Left lung (tissue), 10 donors: ENCODE results near the gene ICE2. TPM values are rescaled to one million over a fixed set of nuclear protein-coding genes. Genes with fewer than 3 reads are reported as not detected.

Source experiments
- ATAC-seq: fragments of 200-7000 bp; cut with Tn5 transposase; one replicate; pipeline ENCODE4 v1.9.1; 2020; ENCODE audit warnings: moderate library complexity
- DNase-seq, 4 donors: peaks; one replicate each; pipeline ENCODE4 v3.0.0-alpha.2; 2013 to 2020
- H3K27ac ChIP-seq, 2 donors: fragments of 200-600 bp; sonication (generic) in 1 of 2; one replicate each; pipeline versions ENCODE4 v1.5.0 to v1.8.0; 2020 to 2021
- H3K27me3 ChIP-seq, 2 donors: fragments of 200-600 bp; sonication (generic) in 1 of 2; one replicate each; pipeline versions ENCODE4 v1.5.0 to v1.8.0; 2020 to 2021
- H3K36me3 ChIP-seq, 2 donors: fragments of 200-600 bp; sonication (generic) in 1 of 2; one replicate each; pipeline versions ENCODE4 v1.5.0 to v1.8.0; 2020 to 2021
- H3K4me1 ChIP-seq, 2 donors: fragments of 200-600 bp; one replicate each; pipeline ENCODE4 v1.8.0; 2021
- H3K4me3 ChIP-seq, 2 donors: fragments of 200-600 bp; sonication (generic) in 1 of 2; one replicate each; pipeline versions ENCODE4 v1.5.0 to v1.8.0; 2020 to 2021; ENCODE audit warnings: mild to moderate bottlenecking in 1 of 2
- H3K9me3 ChIP-seq, 2 donors: fragments of 200-600 bp; sonication (generic) in 1 of 2; one replicate each; pipeline versions ENCODE4 v1.5.0 to v1.8.0; 2020 to 2021
- intact Hi-C, 2 donors: fragments of 100-400 bp; cut with DNase I; formaldehyde crosslinking; loops; one replicate each; pipeline versions ENCODE4 v1.11.2 to v1.14.2; 2022
- polyA plus RNA-seq, 6 donors: library from polyadenylated mRNA; unstranded; fragments of 120-200 nt; gene quantifications; one replicate each; pipeline ENCODE4 v1.2.1, GENCODE V29; 2013; ENCODE audit not compliant: insufficient read length in 6 of 6
- total RNA-seq, 2 donors: library from RNA; stranded (reverse); fragmentation: NEBNext Ultra II Directional; extraction: Animal tissue kit (Norgen Biotek cat#: 25700); gene quantifications; one replicate each; pipeline ENCODE4 v1.2.1, GENCODE V29; 2021
- TF ChIP-seq, protein P1 (sequence below), 2 donors: fragments of 200-600 bp; sonication (generic) in 1 of 2; IDR thresholded peaks; one replicate each; pipeline versions ENCODE4 v1.5.0 to v1.8.0; 2021; ENCODE audit warnings: antibody characterized with exemption in 2 of 2
- donor health status: DM: no; HTN: yes; CAD: no.
- donor health status: DM: no; HTN: no; CAD: no.

Gene ICE2
- total and polyA plus RNA-seq, 8 donors, result 35.9 to 94.4 (median 80.8) TPM

DNA sequence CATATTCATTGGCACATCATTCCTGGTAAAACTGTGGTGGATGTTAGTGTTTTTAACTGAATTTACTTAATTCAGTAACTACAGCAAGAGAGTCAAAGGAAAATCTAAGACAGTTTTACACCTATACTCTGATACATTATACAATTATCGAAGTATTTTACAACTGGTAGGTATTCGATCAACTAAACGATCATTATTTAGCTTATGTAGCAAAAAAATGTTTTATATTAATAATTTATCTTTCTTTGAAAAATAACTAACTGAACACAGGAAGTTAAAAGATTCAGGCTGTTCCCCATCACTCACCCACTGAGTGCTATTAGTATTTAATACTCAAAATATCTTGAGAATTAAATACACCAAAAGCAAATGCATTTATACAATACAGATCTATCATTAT lies 21.0 kb downstream of the ICE2 start:
- no peak for ATAC-seq
- intact Hi-C loops, result no loop called here
- H3K36me3 ChIP-seq, result peaks cover 0 to 40% of the 10 kb centered on the region in 2 donors
- H3K4me3 ChIP-seq, result no peak overlapping the region
- no peak for DNase-seq
- no peaks in the 10 kb centered on the region for H3K9me3 ChIP-seq
- H3K27me3 ChIP-seq, result no peaks in the 10 kb centered on the region
- no peak overlapping the region for H3K27ac ChIP-seq
- TF ChIP-seq, protein P1, sequence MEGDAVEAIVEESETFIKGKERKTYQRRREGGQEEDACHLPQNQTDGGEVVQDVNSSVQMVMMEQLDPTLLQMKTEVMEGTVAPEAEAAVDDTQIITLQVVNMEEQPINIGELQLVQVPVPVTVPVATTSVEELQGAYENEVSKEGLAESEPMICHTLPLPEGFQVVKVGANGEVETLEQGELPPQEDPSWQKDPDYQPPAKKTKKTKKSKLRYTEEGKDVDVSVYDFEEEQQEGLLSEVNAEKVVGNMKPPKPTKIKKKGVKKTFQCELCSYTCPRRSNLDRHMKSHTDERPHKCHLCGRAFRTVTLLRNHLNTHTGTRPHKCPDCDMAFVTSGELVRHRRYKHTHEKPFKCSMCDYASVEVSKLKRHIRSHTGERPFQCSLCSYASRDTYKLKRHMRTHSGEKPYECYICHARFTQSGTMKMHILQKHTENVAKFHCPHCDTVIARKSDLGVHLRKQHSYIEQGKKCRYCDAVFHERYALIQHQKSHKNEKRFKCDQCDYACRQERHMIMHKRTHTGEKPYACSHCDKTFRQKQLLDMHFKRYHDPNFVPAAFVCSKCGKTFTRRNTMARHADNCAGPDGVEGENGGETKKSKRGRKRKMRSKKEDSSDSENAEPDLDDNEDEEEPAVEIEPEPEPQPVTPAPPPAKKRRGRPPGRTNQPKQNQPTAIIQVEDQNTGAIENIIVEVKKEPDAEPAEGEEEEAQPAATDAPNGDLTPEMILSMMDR (IDR thresholded peaks at IDR 0.05), result no peak
- H3K4me1 ChIP-seq, result peaks cover 0 to 10% of the 10 kb centered on the region in 2 donors

DNA sequence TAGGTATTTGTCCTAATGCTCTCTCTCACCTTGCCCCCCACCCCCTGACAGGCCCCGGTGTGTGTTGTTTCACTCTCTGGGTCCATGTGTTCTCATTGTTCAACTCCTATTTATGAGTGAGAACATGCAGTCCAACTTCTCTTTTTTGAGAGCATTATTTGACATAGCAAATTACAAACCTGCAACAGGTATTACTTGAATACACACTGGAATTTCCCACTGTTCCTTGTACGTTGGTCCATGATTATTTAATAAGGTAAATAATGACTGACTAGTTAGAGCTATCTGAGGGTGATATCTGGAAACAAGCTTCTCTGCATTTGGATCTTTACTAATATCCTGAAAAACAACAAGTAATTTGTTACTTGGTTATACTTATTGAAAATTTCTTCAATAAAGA lies 24.1 kb downstream of the ICE2 start:
- Histone ChIP-seq H3K9me3 (no peaks in the 10 kb centered on the region), H3K36me3 (peaks cover 0 to 45% of the 10 kb centered on the region in 2 donors), H3K27ac (no peak overlapping the region), H3K4me3 (no peak overlapping the region), H3K27me3 (no peaks in the 10 kb centered on the region), H3K4me1 (peaks cover 0 to 10% of the 10 kb centered on the region in 2 donors)
- intact Hi-C loops, result no loop called here
- ATAC-seq (no peak), DNase-seq (no peak)
- TF ChIP-seq, protein P1 (IDR thresholded peaks at IDR 0.05), result no peak

DNA sequence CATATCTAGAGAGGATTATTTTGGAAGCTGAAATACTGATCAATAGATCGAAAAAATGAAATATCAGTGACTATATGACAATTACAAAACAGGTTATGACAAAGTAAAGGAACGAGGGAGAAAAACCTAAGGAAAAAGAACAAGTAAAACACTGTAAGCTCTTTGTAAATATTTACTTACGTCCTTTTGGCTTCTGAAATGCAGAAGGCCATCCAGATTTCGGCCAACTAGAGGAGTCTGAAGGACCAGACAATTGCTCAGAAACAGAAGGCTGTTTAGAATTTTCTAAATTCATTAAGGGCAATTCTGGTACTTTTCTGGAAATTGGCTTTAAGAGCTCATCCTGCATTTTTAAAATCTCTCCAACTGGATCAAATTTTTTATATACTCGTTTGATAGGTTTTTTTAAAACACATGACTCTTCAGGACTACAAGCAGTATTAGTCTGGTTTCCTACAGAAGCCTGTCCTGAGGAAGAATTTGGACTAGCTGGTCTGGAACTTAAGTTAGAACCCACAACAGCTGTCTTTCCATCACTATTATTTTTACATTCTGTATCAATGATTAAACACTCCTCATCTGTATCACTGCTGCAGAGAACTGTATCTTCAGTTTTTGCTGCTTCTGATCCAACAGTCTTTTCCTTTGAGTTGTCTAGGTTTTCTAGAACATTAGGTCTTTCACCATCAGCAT lies 30.1 kb downstream of the ICE2 start:
- H3K4me3 ChIP-seq, result no peak overlapping the region
- intact Hi-C loops, result loop anchor here in 1 of 2 donors (10.0 kb wide), 1 partner anchor 94 kb away; no protein-coding TSS in a partner anchor
- no peak for DNase-seq
- ATAC-seq, result peak; percentile 56
- peaks cover 0 to 48% of the 10 kb centered on the region in 2 donors for H3K36me3 ChIP-seq
- no peaks in the 10 kb centered on the region for H3K27me3 ChIP-seq
- no peaks in the 10 kb centered on the region for H3K9me3 ChIP-seq
- TF ChIP-seq, protein P1 (IDR thresholded peaks at IDR 0.05), result no peak
- peaks cover 0 to 3% of the 10 kb centered on the region in 2 donors for H3K4me1 ChIP-seq
- H3K27ac ChIP-seq, result no peak overlapping the region

DNA sequence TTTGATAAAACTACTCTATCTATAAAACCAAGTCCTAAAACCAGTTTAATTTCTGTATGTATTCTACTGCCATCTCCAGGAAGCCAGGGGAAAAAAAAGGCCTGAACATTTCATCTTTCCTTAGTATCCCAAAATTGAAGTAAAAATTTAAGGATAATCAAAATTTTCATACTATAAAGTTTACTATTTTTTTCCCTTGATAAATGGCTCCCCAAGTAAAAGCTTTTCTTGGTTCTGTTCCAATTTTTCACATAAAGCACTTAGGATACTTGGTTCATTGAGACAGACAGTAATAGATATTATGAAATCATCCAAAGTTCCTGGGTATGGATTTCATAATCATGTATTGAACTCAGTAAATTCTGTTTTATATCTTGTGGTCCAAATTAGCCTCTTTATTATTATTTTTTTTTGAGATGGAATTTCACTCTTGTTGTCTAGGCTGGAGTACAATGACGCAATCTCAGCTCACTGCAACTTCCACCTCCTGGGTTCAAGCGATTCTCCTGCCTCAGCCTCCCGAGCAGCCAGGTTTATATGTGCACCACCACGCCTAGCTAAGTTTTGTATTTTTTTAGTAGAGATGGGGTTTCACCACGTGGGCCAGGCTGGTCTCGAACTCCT lies 34.5 kb downstream of the ICE2 start:
- DNase-seq (peak in 1 of 4 donors; percentile 24), ATAC-seq (peak; percentile 60)
- intact Hi-C loops, result loop anchor here in 1 of 2 donors (10.0 kb wide), 1 partner anchor 90 kb away; no protein-coding TSS in a partner anchor
- no peaks in the 10 kb centered on the region for H3K27me3 ChIP-seq
- peaks cover 0 to 3% of the 10 kb centered on the region in 2 donors for H3K4me1 ChIP-seq
- TF ChIP-seq, protein P1 (IDR thresholded peaks at IDR 0.05), result peak; percentile 39
- no peak overlapping the region for H3K4me3 ChIP-seq
- H3K27ac ChIP-seq, result no peak overlapping the region
- no peaks in the 10 kb centered on the region for H3K9me3 ChIP-seq
- peaks cover 0 to 32% of the 10 kb centered on the region in 2 donors for H3K36me3 ChIP-seq

DNA sequence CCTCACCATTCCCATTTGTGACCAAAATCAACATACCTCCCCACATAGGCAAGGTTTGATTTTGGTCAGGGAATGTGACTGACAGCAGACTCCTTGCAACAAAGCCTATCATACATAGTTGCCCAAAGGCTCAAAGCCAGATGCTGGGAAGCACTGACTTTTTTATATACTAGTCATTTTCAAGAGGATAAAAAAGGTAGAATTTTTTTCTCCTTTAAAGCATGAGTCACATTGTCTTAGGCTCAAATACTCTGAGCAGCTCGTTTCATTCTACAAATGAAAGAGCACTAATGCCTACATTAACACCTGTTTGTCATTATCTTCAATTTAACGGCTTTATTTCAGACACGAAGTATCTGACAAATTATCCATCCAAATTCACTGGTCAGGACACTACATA lies 36.2 kb downstream of the ICE2 start:
- intact Hi-C loops, result loop anchor here in 1 of 2 donors (10.0 kb wide), 1 partner anchor 88 kb away; no protein-coding TSS in a partner anchor
- H3K36me3 ChIP-seq, result peaks cover 0 to 30% of the 10 kb centered on the region in 2 donors
- H3K4me1 ChIP-seq, result peaks cover 0 to 3% of the 10 kb centered on the region in 2 donors
- DNase-seq, result no peak
- TF ChIP-seq, protein P1 (IDR thresholded peaks at IDR 0.05), result no peak
- H3K4me3 ChIP-seq, result no peak overlapping the region
- no peaks in the 10 kb centered on the region for H3K27me3 ChIP-seq
- H3K9me3 ChIP-seq, result no peaks in the 10 kb centered on the region
- H3K27ac ChIP-seq, result no peak overlapping the region
- no peak for ATAC-seq
